NB4 (cell line): ENCODE data around the gene MT4.

ENCODE experiments used
- DNase-seq: peaks from one replicate; pipeline ENCODE4 v3.0.0; 2010; ENCODE audit warnings: low read depth
- H3K4me3 ChIP-seq: one replicate; pipeline ENCODE4 v1.5.1; 2011; ENCODE audit warnings: mild to moderate bottlenecking, low read depth, low read length, moderate library complexity
- CTCF ChIP-seq: IDR thresholded peaks from one replicate; pipeline ENCODE4 v1.5.1; 2012; ENCODE audit warnings: low read depth, low read length
- MAX ChIP-seq: IDR thresholded peaks from 2 replicates; pipeline ENCODE4 v1.6.1; 2011; ENCODE audit warnings: low read depth, low read length
- MYC ChIP-seq: IDR thresholded peaks from 2 replicates; pipeline ENCODE4 v1.6.1; 2011; ENCODE audit warnings: low read depth, low read length
- POLR2A ChIP-seq: IDR thresholded peaks from 2 replicates; pipeline ENCODE4 v1.6.1; 2011; ENCODE audit warnings: mild to moderate bottlenecking; ENCODE audit not compliant: insufficient read length; ENCODE audit errors: extremely low read depth

MT4 gene

GRCh38 chr16:56611281-56611833 is 46.5 kb downstream of the MT4 start:
- DNase-seq = no peak
- TF ChIP-seq MAX = no peak
- no peak for TF ChIP-seq POLR2A
- TF ChIP-seq CTCF = no peak
- no peak for TF ChIP-seq MYC
- H3K4me3 ChIP-seq = no peak overlapping the region

DNA sequence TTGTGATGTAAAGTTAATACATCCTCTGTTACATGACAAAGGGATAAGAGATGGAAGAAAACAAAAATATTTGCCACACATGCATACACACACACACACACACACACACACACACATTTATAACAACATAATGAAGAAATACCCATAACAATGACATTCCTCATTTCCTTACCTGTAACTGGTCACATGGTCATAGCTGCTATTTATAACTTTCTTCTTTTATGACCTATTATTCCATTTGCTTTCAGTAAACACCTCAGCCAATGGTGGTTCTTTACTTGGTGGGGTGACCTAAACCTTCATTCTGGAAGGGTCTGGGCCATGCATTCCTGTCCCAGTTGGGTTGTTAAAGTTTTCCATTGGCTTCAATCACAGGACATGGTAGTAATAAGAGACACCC is 48.8 kb downstream of the MT4 start:
- H3K4me3 ChIP-seq = no peak overlapping the region
- no peak for DNase-seq
- TF ChIP-seq MYC (no peak), CTCF (no peak), MAX (no peak), POLR2A (no peak)

DNA sequence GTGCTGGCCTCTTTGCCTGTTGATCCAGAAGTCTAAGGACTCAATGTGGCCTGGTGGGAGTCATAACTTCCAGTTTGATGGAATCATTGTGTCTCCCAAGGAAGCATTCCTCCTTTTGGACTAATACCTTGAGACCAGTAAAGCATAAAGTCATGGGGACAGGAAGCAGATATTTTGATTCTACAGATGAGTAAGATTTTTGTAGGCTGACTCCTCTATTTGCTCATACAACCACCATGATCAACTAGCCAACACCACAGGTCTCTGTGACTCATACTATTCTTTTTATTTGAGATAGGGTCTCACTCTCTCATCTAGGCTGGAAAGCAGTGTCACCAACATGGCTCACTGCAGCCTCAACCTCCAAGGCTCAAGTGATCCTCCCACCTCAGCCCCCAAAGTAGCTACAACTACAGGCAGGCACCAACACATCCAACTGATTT is 49.7 kb downstream of the MT4 start:
- DNase-seq = no peak
- TF ChIP-seq MYC (no peak), POLR2A (no peak), CTCF (no peak), MAX (no peak)
- no peak overlapping the region for H3K4me3 ChIP-seq

- no peak for TF ChIP-seq MYC
- TF ChIP-seq POLR2A = no peak
- no peak for TF ChIP-seq CTCF
- TF ChIP-seq MAX = no peak
- no peak for DNase-seq
- no peak overlapping the region for H3K4me3 ChIP-seq
These were observed 50.5 kb downstream of the MT4 start for GRCh38 chr16:56615353-56615752.

- DNase-seq = no peak
- no peak overlapping the region for H3K4me3 ChIP-seq
- TF ChIP-seq POLR2A = no peak
- TF ChIP-seq MAX = no peak
- no peak for TF ChIP-seq CTCF
- TF ChIP-seq MYC = no peak
These were observed 51.8 kb downstream of the MT4 start for GRCh38 chr16:56616608-56617211.
